H1 (cell line): ENCODE measurements around the gene EIF4E2. TPM values are rescaled to one million over a fixed set of nuclear protein-coding genes. Genes with fewer than 3 reads are reported as not detected.

Experiments
- BACH1 ChIP-seq: IDR thresholded peaks from 2 replicates; pipeline ENCODE4 v1.6.1; 2012; ENCODE audit warnings: low read length, improper control_type of control experiment
- BCL11A ChIP-seq, 2 experiments: IDR thresholded peaks; one replicate each; pipeline ENCODE4 v1.6.1; 2011; ENCODE audit warnings: low read depth in 2 of 2, low read length in 2 of 2, mild to moderate bottlenecking in 2 of 2
- CBX8 ChIP-seq: fragments of 300-800, 300-1000 bp; sonication (generic); IDR thresholded peaks from 2 replicates; pipeline ENCODE4 v1.7.1; 2016; ENCODE audit warnings: low read depth, low read length, borderline replicate concordance
- CHD1 ChIP-seq: IDR thresholded peaks from 2 replicates; pipeline ENCODE4 v1.6.1; 2012; ENCODE audit warnings: low read depth, low read length, improper control_type of control experiment
- CTBP2 ChIP-seq: IDR thresholded peaks from 2 replicates; pipeline ENCODE4 v1.7.0; 2011; ENCODE audit warnings: borderline replicate concordance, mild to moderate bottlenecking, moderate library complexity, mixed read lengths, low read length; ENCODE audit not compliant: insufficient read depth, insufficient read length
- GTF2F1 ChIP-seq: IDR thresholded peaks from 2 replicates; pipeline ENCODE4 v1.6.1; 2012; ENCODE audit warnings: low read depth, low read length, improper control_type of control experiment, borderline replicate concordance
- USF2 ChIP-seq: IDR thresholded peaks from 2 replicates; pipeline ENCODE4 v1.6.1; 2011; ENCODE audit warnings: low read length, improper control_type of control experiment
- polyA plus RNA-seq, 7 experiments: library from polyadenylated mRNA; depleted of rRNA in 3 of 7; stranded (reverse) in 5 of 7; unstranded in 2 of 7; fragments of >200 nt in 5 of 7; fragments of 200-250 nt in 2 of 7; gene quantifications; 1 replicate in 5 of 7; 2 replicates in 1 of 7; 4 replicates in 1 of 7; pipeline versions ENCODE4 v1.2.1 to v1.2.3, GENCODE V29; 2011 to 2013; ENCODE audit warnings: missing spikeins in 2 of 7, mixed read lengths in 2 of 7
- total RNA-seq: library from RNA; stranded (reverse); fragmentation: NEBNext Ultra II Directional; extraction: Animal tissue kit (Norgen Biotek cat#: 25700); gene quantifications from 2 replicates; pipeline ENCODE4 v1.2.1, GENCODE V29; 2021

The EIF4E2 gene
- total and polyA plus RNA-seq, 2 of the 8 experiments (the other 6 are each of a cell fraction or from before 2014, with no cell fraction given) = 39.4 to 114 TPM

- TF ChIP-seq USF2 (no peak), BCL11A (IDR thresholded peaks at IDR 0.05; ENCODE audit: low read depth in 2 of 2, low read length in 2 of 2) (no peak), CBX8 (no peak), GTF2F1 (no peak), BACH1 (no peak), CTBP2 (no peak), CHD1 (no peak)
Observed at GRCh38 chr2:232551776-232552175, 1.3 kb downstream of the EIF4E2 start (continued).
